Mesodermal cell (in vitro differentiated cells): ENCODE measurements around the gene GRPEL1.
A peak's percentile ranks its signal among the peaks of the same experiment; 100 is the strongest.

ENCODE experiments used
- H3K27ac ChIP-seq: 2 replicates; pipeline ENCODE4 v1.7.0; 2013; ENCODE audit warnings: mild to moderate bottlenecking, low read depth, low read length, moderate library complexity; ENCODE audit not compliant: severe bottlenecking
- H3K36me3 ChIP-seq: 2 replicates; pipeline ENCODE4 v1.7.1; 2013; ENCODE audit warnings: mild to moderate bottlenecking, low read length, moderate library complexity; ENCODE audit not compliant: control insufficient read depth, insufficient read depth
- H3K4me1 ChIP-seq: one replicate; pipeline ENCODE4 v1.7.1; 2013; ENCODE audit warnings: mild to moderate bottlenecking, low read length; ENCODE audit not compliant: insufficient read depth, control insufficient read depth, poor library complexity, severe bottlenecking
- H3K4me3 ChIP-seq: 2 replicates; pipeline ENCODE4 v1.7.0; 2013; ENCODE audit warnings: low read length, control low read depth, mild to moderate bottlenecking; ENCODE audit not compliant: insufficient read depth, poor library complexity, severe bottlenecking; ENCODE audit errors: extremely low read depth
- H3K9me3 ChIP-seq: 2 replicates; pipeline ENCODE4 v1.7.1; 2013; ENCODE audit warnings: mild to moderate bottlenecking, low read length, moderate library complexity; ENCODE audit not compliant: control insufficient read depth
- WGBS, 2 experiments: methylation state at CpG; one replicate each; pipeline ENCODE4 v1.1.5; 2013; ENCODE audit warnings: missing lambda C conversion rate in 2 of 2; ENCODE audit not compliant: insufficient coverage in 2 of 2; 5-methylcytosine and 5-hydroxymethylcytosine counted together

The GRPEL1 gene

DNA sequence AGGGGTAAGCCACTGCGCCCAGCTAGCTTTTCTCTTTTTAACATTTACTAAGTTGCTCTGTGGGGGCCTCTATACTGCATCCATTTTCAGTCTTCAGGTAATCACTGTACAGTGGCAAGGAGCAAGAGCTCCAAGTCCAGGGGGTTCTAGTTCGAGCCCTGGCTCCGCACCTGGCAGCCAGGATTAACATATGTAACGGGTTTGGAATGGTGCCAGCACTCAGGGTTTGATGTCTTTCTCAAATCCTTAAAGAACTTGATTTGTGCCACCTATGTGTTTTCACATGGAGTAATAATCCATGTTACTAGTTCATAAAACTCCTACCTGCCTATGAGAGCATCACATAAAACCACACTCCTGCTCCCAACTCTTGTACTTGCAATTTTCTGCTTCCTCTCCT lies 4.5 kb downstream of the GRPEL1 start:
- 92 to 95% methylated on average over 4 of the region's 4 CpGs for WGBS, 2 experiments
- no peak overlapping the region for H3K4me3 ChIP-seq
- peaks cover 80% of the 10 kb centered on the region for H3K36me3 ChIP-seq
- H3K9me3 ChIP-seq: no peaks in the 10 kb centered on the region
- H3K4me1 ChIP-seq: peaks cover 5% of the 10 kb centered on the region
- no peak overlapping the region for H3K27ac ChIP-seq

- Histone ChIP-seq H3K4me3 (no peak overlapping the region), H3K9me3 (no peaks in the 10 kb centered on the region), H3K4me1 (peaks cover 5% of the 10 kb centered on the region), H3K27ac (no peak overlapping the region), H3K36me3 (peaks cover 81% of the 10 kb centered on the region)
- 87 to 100% methylated on average over 1 to 3 of the region's 4 CpGs for whole genome bisulfite sequencing, 2 experiments
These were observed 5.0 kb downstream of the GRPEL1 start for GRCh38 chr4:7062816-7063215.

GRCh38 chr4:7061815-7062214 lies 6.0 kb downstream of the GRPEL1 start:
- H3K9me3 ChIP-seq: no peaks in the 10 kb centered on the region
- peaks cover 88% of the 10 kb centered on the region for H3K36me3 ChIP-seq
- H3K4me1 ChIP-seq: peaks cover 4% of the 10 kb centered on the region
- no peak overlapping the region for H3K27ac ChIP-seq
- WGBS, 2 experiments: 87 to 98% methylated on average over 4 of the region's 6 CpGs
- H3K4me3 ChIP-seq: no peak overlapping the region

GRCh38 chr4:7060346-7061150 lies 7.3 kb downstream of the GRPEL1 start:
- Histone ChIP-seq H3K27ac (no peak overlapping the region), H3K36me3 (peaks cover 88% of the 10 kb centered on the region), H3K4me1 (peaks cover under 1% of the 10 kb centered on the region), H3K4me3 (no peak overlapping the region), H3K9me3 (no peaks in the 10 kb centered on the region)
- WGBS, 2 experiments: 96 to 98% methylated on average over 18 of the region's 20 CpGs

DNA sequence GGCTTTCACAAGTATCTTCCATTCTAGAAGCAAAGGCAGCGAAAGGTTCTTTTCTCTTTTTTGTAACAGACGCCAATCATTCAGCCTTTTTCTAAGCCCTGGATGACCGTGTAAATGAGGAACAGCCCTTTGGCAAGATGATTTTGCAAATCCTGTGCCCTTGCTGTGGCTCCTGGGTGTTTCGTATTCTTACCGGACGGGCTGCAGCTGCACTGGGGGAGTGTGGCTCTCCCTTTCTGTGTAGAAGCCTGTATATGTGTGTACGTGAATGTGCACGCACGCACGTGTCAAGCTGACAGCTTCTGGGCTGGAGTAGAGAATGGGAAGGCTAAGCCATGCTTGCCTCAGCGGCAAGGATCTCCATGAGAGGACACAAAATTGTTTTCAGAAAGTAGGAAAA lies 8.2 kb downstream of the GRPEL1 start:
- Histone ChIP-seq H3K36me3 (peaks cover 87% of the 10 kb centered on the region), H3K9me3 (no peaks in the 10 kb centered on the region), H3K4me1 (peaks cover 9% of the 10 kb centered on the region), H3K4me3 (no peak overlapping the region), H3K27ac (no peak overlapping the region)
- WGBS, 2 experiments: 91% methylated on average over 6 to 9 of the region's 11 CpGs

DNA sequence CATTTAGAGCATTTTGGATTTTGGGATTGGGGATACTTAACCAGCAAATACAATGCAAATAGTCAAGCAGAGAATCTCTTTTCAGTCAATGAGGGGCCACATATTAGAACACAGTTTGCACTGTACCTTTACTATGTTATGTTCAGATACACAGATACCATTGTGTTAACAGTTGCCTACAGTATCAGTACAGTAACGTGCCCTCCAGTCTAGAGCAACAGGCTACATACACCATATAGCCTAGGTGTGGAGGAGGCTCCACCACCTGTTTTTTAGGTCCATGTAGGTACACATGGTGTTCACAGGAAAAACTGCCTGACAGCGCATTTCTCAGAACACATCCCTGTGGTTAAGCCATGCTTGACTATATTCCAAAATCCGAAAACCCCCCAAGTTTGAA lies 9.1 kb downstream of the GRPEL1 start:
- no peak overlapping the region for H3K4me3 ChIP-seq
- 100% methylated on average over 2 of the region's 3 CpGs; no CpG with 5 or more reads in 1 of the 2 experiments for WGBS, 2 experiments
- no peaks in the 10 kb centered on the region for H3K9me3 ChIP-seq
- no peak overlapping the region for H3K27ac ChIP-seq
- peaks cover 88% of the 10 kb centered on the region for H3K36me3 ChIP-seq
- H3K4me1 ChIP-seq: peaks cover 13% of the 10 kb centered on the region

GRCh38 chr4:7055990-7056325 lies 11.9 kb downstream of the GRPEL1 start:
- Histone ChIP-seq H3K36me3 (peaks cover 66% of the 10 kb centered on the region), H3K4me1 (peaks cover 13% of the 10 kb centered on the region), H3K4me3 (no peak overlapping the region), H3K9me3 (no peaks in the 10 kb centered on the region), H3K27ac (no peak overlapping the region)
- 96 to 97% methylated on average over 10 of the region's 10 CpGs for WGBS, 2 experiments

- Histone ChIP-seq H3K4me3 (no peak overlapping the region), H3K36me3 (peaks cover 63% of the 10 kb centered on the region), H3K4me1 (peaks cover 13% of the 10 kb centered on the region), H3K27ac (peak overlapping the region; percentile 55), H3K9me3 (no peaks in the 10 kb centered on the region)
- 93 to 98% methylated on average over 23 to 29 of the region's 31 CpGs for WGBS, 2 experiments
These were observed 12.5 kb downstream of the GRPEL1 start for GRCh38 chr4:7055111-7055989.

- no peaks in the 10 kb centered on the region for H3K9me3 ChIP-seq
- peaks cover 13% of the 10 kb centered on the region for H3K4me1 ChIP-seq
- no peak overlapping the region for H3K27ac ChIP-seq
- H3K36me3 ChIP-seq: peaks cover 62% of the 10 kb centered on the region
- WGBS, 2 experiments: 96 to 97% methylated on average over 51 to 52 of the region's 52 CpGs
- H3K4me3 ChIP-seq: no peak overlapping the region
These were observed 13.6 kb downstream of the GRPEL1 start for GRCh38 chr4:7054106-7054880.

GRCh38 chr4:7052923-7053715 lies 14.7 kb downstream of the GRPEL1 start:
- no peaks in the 10 kb centered on the region for H3K9me3 ChIP-seq
- H3K36me3 ChIP-seq: peaks cover 53% of the 10 kb centered on the region
- WGBS, 2 experiments: 97% methylated on average over 17 to 18 of the region's 20 CpGs
- peaks cover 13% of the 10 kb centered on the region for H3K4me1 ChIP-seq
- H3K4me3 ChIP-seq: no peak overlapping the region
- no peak overlapping the region for H3K27ac ChIP-seq
